GM06990 (cell line): Measurements from ENCODE around the gene MAPK8IP1.
"Not testable (repeated sequence)": the region's sequence is repeated elsewhere in the genome, so short reads cannot be mapped to it uniquely, and the experiment has no call there.

Experiments used
- DNase-seq: peaks from one replicate; pipeline ENCODE4 v3.0.0-alpha.2; 2011; ENCODE audit not compliant: insufficient read length; ENCODE audit errors: extremely low read depth
- H3K27me3 ChIP-seq: replicated peaks from 2 replicates; pipeline ENCODE4 v1.6.0; 2011; ENCODE audit warnings: low read length; ENCODE audit not compliant: control insufficient read depth, insufficient read depth
- H3K36me3 ChIP-seq: 2 replicates; pipeline ENCODE4 v1.5.1; 2011; ENCODE audit warnings: low read length; ENCODE audit not compliant: control insufficient read depth, insufficient read depth
- H3K4me3 ChIP-seq: replicated peaks from 2 replicates; pipeline ENCODE4 v1.5.1; 2011; ENCODE audit warnings: low read depth, mild to moderate bottlenecking, control low read depth, low read length
- TF ChIP-seq, protein P1 (sequence below): IDR thresholded peaks from 2 replicates; pipeline ENCODE4 v1.5.1; 2011; ENCODE audit warnings: low read length, control low read depth, mild to moderate bottlenecking, inconsistent platforms; ENCODE audit not compliant: insufficient read depth, poor library complexity, severe bottlenecking

The MAPK8IP1 gene

DNA sequence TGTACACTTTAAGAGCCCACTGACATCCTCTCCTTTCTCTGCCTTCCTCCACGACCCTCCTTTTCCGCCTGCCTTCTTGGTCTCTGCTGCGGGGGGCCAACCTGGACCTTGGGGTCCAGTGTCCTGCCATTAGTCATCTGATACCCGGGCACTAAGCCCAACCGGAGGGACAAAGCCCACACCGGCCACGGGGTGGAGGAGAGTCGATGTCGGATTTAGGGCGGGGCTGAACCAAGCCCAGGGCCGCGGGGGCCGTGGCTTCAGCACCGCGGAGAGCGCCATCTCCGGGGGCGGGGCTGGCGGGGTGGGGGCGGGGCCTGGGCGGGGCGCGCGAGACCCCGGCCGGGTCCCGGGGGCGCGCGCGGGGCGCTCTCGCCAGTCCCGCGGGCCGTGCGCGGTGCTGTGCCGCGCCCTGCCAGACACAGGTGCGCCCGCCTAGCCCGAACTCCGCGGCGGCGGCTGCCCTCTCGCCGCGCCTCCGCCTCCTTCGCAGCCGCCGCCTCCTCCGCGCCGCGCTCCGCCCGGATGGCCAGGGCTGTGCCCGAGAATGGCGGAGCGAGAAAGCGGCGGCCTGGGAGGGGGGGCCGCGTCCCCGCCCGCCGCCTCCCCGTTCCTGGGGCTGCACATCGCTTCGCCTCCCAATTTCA, at the start of gene MAPK8IP1:
MAPK8IP1 (plus strand) TSS at position 378 of the 647 bp plus-strand sequence; CDS start at position 548, 170 bp downstream.
- Histone ChIP-seq H3K4me3 (peak within 1 kb of the TSS; percentile 27), H3K36me3 (peaks cover 6% of the 10 kb centered on the region), H3K27me3 (no peaks in the 10 kb centered on the region)
- TF ChIP-seq, protein P1, sequence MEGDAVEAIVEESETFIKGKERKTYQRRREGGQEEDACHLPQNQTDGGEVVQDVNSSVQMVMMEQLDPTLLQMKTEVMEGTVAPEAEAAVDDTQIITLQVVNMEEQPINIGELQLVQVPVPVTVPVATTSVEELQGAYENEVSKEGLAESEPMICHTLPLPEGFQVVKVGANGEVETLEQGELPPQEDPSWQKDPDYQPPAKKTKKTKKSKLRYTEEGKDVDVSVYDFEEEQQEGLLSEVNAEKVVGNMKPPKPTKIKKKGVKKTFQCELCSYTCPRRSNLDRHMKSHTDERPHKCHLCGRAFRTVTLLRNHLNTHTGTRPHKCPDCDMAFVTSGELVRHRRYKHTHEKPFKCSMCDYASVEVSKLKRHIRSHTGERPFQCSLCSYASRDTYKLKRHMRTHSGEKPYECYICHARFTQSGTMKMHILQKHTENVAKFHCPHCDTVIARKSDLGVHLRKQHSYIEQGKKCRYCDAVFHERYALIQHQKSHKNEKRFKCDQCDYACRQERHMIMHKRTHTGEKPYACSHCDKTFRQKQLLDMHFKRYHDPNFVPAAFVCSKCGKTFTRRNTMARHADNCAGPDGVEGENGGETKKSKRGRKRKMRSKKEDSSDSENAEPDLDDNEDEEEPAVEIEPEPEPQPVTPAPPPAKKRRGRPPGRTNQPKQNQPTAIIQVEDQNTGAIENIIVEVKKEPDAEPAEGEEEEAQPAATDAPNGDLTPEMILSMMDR, result no peak
- peak; percentile 54 for DNase-seq

DNA sequence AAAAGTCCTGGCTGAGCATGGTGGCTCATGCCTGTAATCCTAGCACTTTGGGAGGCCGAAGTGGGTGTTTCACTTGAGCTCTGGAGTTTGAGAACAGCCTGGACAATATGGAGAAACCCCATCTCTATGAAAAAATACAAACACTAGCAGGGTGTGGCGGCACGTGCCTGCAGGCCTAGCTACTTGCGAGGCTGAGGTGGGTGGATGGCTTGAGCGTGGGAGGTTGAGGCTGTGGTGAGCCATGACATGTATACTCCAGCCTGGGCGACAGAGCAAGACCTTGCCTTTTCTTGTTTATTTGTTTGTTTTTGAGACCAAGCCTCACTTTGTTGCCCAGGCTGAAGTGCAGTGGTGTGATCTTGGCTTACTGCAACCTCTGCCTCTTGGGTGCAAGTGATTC, 46.2 kb upstream of the MAPK8IP1 start:
- DNase-seq, result no peak
- TF ChIP-seq, protein P1, result no peak
- no peaks in the 10 kb centered on the region for H3K36me3 ChIP-seq
- H3K4me3 ChIP-seq, result no peak overlapping the region
- H3K27me3 ChIP-seq, result no peaks in the 10 kb centered on the region

GRCh38 chr11:45840251-45840650, 45.2 kb upstream of the MAPK8IP1 start:
- H3K4me3 ChIP-seq, DNase-seq, H3K27me3 ChIP-seq, H3K36me3 ChIP-seq: not testable (repeated sequence)

- no peaks in the 10 kb centered on the region for H3K27me3 ChIP-seq
- H3K36me3 ChIP-seq, result no peaks in the 10 kb centered on the region
- no peak overlapping the region for H3K4me3 ChIP-seq
- DNase-seq, result peak; percentile 71
- TF ChIP-seq, protein P1, result peak; percentile 96
Observed at GRCh38 chr11:45843158-45843924, 42.1 kb upstream of the MAPK8IP1 start.

- Histone ChIP-seq H3K36me3 (no peaks in the 10 kb centered on the region), H3K27me3 (no peaks in the 10 kb centered on the region), H3K4me3 (no peak overlapping the region)
- no peak for DNase-seq
- TF ChIP-seq, protein P1, result no peak
Observed at GRCh38 chr11:45844822-45845578, 40.5 kb upstream of the MAPK8IP1 start.
